T-helper 2 cell (primary cell): Measurements from ENCODE around the gene GATAD2B.
"Not testable (repeated sequence)": the region's sequence is repeated elsewhere in the genome, so short reads cannot be mapped to it uniquely, and the experiment has no call there.

ENCODE experiments used
- DNase-seq, 5 experiments: peaks; one replicate each; pipeline versions ENCODE4 v3.0.0 to v3.0.0-alpha.2; 2012 to 2022

GATAD2B gene

DNA sequence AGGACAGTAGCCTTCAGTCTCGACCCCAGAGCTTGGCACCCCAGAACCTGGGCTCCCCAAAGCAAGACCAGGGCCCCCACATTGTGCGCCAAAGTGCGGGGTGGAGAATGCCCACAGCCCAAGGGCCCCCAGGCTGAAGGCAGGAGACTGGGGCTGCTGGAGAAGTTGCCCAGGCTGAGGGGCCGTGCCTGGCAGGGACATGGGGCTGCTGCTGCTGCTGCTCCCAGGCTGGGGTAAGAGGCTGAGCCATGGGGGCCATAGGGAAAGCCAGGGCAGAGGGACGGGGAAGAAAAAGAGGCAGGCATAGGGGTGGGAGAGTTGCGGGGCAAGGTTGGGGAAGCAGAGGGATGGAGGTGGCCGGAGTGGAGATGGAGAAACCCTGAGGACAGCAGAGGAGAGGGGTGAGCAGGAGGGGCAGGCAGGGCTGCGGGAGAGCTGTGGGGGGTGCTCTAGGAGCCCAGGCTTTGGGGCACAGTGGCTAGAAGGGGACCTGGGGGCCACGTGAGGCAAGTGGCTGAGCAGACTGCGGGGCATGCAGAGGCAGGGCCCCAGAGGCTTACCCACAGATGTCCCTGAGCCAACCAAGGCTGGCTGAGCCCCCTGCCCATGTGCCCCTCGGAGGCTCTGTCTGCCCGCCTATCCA lies 128.7 kb downstream of the GATAD2B start:
- DNase-seq: no peak

DNA sequence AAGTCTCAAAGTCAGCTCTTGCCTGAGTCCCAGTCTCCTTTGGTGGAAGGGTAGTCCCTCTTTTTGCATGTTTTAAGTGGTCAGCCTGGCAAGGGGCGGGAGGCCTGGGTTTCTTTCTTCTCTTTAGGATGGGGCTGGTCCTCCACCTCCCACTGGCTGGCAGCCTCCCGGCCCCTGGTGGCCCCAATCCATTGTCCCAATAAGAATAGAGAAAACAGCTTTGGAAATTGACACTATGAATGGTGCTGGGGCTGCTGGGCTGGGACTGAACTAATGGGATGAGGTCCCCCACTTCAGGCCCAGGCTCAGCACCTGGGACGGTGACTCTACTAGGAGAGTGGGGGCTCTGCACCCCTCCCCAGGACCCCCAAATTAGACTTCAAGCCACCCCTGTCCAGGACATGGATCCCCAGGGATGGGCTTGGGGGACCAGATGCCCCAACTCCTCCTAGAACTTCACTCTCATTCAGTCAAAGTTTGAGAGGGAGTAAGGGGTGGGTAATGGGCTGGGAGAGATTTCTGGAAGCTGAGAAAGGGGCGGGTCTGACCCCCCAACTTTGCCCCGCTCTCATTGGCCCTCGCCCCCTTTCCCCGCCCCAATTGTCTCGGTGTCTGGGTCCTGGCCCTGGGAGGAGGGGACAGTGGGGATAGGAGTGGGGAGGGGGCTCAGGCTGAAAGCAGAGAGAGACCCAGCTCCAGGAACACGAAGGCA lies 129.4 kb downstream of the GATAD2B start:
- no peak for DNase-seq

DNA sequence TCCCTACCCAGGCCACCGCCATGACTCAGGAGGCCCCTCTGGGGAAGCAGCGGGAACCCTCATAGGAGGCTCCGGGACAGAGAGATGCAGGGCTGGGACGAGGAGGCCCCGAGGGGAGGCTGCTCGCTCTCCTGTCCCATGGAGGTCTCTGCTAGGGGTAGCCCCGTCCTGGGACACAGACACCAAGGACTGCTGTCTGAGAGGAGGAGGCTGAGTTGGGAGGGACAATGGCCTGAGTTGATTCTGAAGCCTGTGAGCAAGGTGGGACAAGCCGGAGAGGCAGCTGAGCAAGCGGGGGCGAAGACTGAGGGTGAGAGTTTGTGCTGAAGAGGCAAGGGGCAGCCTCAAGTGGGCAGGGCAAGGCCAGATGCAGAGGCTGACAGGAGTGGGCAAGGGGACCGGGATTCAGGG lies 130.1 kb downstream of the GATAD2B start:
- no peak for DNase-seq

DNA sequence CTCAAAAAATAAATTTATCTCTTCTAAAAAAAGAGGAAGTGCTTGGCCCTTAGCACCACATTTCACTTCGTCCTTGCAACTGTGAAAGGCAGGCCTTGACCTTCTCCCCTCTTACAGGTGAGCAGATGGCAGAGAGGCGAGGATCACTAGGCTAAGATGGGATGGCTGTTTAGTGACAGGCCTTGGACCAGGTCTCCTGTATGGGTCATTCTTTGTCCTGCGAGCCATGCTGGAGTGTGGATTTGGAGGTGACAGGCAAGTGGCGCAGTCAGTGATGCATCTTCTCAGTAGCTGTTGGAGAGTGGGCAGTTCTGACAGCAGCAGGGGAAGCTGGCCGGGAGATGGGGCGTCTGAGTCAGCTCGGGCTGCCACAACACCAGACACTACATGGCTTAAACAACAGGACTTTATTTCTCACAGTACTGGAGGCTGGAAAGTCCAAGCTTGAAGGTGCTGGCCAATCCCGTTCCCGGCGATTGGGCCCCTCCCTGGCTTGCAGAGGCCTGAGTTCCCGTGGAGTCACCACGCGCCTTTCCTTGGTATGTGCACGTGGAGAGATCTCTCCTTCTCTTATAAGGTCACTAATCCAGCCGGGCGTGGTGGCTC lies 131.0 kb downstream of the GATAD2B start:
- no peak for DNase-seq

DNA sequence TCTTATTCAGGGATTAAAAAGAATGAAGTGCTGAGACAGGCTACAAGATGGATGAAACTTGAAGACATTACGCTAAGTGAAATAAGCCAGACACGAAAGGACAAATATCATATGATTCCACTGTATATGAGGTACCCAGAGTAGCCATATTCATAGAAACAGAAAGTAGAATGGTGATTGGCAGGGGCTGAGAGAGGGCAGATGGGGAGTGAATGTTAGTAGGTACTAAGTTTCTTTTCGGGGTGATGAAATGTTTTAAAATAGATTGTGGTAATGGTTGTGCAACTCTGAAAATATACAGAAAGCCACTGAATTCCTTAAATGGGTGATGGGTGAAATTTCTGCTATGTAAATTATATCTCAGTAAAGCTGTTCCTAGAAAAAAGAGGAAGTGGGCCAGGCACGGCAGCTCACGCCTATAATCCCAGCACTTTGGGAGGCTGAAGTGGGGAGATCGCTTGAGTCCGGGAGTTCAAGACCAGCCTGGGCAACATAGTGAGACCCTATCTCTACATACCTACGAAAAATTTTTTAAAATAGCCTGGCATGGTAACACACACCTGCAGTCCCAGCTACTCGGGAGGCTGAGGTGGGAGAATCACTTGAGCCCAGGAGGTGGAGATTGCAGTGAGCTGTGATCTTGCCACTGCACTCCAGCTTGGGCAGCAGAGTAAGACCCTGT lies 131.7 kb downstream of the GATAD2B start:
- peak in 1 of 5 experiments; percentile 62 for DNase-seq

DNA sequence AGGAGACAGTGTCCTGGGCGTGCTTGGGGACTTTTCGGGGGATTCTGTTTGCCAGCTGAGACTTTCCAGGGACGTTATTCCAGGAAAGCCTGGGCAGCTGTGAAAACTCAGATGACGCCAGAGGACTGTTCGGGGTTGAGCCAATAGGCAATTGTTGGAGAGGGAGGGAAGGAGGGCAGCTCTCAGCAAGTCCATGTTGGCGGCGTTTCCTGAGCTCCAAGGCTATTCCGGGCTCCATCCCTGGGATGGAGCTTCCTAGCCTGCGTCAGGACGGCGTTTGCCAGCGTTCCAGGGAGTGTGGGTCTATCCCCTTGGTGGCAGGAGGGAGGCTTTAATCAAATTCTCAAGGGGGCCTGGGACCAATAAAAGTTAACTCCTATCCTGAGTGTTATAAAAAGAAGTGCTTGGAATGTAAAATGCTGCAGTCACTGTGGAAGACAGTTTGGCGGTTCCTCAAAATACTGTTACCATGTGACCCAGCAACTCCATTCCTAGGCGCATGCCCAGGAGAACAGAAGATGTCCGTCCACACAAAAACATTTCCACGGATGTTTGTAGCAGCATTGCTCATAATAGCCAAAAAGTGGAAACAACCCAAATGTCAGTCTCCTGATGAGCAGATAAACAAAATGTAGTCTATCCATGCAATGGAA lies 132.3 kb downstream of the GATAD2B start:
- no peak for DNase-seq

DNA sequence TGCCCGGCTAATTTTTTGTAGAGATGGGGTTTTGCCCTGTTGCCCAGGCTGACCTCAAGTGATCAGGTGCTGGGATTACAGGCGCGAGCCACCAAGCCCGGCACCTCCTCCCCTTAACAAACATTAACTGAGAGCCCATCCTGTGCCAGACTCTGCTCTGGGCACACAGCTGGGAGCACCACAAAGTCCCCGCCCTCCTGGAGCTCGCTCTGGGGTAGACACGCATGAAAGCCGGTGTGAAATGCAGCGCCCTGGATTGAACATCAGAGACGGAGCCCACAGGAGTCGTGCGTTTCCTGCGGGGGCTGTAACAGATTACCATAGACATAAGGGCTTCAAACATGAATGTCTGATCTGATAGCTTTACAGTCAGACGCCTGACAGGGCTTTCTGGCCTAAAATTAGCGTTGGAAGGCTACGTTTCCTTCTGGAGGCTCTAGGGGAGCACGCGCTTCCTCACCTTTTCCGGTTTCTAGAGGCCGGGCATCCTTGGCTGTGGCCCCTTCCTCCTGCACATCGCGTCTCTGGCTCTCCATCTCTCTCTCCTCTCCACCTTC lies 133.2 kb downstream of the GATAD2B start:
- no peak for DNase-seq

DNA sequence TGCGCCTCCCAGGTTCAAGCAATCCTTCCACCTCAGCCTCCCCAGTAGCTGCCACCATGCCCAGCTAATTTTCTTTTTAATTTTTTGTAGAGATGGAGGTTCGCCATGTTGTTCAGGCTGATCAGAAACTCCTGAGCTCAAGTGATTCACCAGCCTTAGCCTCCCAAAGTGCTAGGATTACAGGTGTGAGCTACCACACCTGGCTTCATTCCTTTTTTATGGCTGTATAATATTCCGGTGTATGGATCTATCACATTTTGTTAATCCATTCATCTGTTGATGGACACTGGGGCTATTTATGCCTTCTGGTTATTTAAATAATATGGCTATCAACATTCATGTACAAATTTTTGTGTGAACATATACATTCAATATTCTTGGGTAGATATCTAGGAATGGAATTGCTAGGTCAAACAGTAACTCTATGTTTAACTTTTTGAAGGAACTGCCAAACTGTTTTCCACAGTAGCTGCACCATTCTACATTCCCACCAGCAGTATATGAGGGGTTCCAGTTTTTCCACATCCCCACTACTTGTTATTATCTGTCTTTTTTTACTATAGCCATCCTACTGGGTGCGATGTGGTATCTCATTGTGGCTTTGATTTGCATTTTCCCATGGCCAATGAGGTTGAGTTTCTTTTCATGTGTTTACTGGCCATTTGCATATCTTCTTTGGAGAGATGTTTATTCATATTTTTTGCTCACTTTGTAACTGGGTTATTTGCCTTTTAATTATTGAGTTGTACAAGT lies 136.6 kb downstream of the GATAD2B start:
- DNase-seq: no peak

DNA sequence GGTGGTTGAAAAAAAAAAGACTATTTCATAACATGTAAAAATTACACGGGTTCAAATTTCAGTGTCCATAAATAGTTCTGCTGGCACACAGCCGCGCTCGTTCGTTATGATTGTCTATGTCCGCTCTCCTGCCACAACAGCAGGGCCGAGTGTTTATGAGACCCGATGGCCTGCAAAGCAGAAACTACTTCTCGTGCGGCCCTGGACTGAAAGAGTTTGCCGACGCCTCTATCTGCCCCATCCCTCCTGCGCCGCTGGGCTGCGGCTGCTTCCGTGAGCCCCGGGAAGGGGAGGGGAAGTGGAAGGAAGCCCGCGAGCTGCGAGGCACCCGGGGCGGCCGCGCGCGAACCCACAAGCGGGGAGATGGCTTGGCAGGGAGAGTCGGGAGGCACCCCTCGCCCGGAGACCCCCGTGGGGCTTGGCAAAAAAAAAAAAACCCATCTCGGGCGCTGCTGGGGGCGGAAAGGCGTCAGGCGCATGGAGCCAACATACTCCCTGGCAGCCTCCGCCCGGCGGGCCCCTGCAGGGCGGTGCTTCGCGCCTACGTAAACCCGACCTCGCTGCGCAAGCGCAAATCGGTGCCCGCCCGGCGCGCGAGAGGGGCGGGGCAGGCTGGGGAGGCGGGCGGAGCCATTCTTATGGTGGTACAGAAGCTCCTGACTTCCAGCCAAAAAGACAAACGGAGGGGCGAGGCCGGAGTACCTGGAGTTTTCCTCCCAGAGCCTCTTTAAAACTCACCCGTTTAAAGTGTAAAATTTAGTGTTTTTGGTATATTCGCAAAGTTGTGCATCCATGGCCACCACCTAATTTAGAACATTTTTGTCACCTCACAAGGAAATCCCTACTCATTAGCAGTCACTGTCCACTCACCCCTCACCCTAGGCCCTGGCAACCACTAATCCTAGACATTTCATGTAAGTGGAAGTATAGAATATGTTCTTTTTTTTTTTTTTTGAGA lies 139.3 kb downstream of the GATAD2B start:
- peak; percentile 85 to 93 (median 86) for DNase-seq

DNA sequence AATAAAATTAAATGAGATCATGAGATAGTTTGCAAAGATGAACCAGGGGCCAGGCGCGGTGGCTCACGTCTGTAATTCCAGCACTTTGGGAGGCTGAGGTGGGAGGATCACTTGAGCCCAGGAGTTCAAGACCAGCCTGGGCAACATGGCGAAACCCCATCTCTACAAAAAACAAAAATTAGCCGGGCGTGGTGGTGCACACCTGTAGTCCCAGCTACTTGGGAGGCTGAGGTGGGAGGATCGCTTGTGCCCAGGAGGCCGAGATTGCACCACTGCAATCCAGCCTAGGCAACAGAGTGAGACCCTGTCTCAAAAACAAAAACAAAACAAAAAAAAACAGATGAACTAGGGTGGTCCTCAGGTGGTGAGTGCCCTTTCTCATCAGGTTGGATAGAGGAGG lies 140.1 kb downstream of the GATAD2B start:
- not testable (repeated sequence) for DNase-seq

DNA sequence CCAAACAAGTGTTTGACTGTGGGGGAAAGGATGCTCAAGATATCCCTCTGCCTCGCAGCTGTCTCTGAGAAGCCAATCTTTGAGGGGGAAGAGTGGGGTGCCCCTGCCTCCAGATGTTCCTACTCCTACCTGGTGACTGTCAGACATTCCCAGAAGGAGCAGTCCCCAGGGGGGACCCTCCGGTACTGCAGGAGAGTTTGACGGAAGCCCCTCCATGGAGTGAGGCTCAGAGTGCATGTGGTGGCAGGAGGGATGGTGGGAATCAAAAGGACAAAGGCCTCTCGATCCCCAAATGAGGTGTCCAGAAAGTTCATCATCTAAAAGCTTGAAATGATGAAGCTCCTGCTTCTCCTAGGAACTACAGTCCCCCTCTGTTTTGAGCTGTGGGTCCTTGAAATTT lies 142.2 kb downstream of the GATAD2B start:
- no peak for DNase-seq

DNA sequence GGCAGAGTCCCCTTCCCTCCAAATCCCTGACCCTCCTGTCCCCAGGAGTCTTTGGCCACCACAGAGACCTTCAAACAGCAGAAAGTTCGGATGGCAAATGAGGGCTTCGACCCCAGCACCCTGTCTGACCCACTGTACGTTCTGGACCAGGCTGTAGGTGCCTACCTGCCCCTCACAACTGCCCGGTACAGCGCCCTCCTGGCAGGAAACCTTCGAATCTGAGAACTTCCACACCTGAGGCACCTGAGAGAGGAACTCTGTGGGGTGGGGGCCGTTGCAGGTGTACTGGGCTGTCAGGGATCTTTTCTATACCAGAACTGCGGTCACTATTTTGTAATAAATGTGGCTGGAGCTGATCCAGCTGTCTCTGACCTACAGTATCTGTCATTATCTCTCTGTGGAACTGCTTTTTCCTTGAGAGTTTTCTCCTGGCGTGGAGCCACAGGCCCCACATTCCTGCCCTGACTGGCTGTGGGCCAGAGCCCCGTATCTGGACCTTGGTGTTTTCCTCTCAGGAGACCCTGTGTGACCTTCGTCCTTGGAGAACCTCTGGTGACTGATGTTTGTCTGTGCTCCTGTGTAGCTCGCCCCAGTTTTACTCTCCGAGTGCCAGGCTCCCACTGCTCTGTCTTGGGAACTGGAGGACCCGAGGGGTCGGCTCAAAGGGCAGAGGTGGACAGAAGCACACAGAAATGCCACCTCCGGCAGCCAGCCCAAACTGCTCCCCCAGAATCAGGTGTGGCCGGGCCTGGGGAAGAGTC lies 142.8 kb downstream of the GATAD2B start:
- no peak for DNase-seq

DNA sequence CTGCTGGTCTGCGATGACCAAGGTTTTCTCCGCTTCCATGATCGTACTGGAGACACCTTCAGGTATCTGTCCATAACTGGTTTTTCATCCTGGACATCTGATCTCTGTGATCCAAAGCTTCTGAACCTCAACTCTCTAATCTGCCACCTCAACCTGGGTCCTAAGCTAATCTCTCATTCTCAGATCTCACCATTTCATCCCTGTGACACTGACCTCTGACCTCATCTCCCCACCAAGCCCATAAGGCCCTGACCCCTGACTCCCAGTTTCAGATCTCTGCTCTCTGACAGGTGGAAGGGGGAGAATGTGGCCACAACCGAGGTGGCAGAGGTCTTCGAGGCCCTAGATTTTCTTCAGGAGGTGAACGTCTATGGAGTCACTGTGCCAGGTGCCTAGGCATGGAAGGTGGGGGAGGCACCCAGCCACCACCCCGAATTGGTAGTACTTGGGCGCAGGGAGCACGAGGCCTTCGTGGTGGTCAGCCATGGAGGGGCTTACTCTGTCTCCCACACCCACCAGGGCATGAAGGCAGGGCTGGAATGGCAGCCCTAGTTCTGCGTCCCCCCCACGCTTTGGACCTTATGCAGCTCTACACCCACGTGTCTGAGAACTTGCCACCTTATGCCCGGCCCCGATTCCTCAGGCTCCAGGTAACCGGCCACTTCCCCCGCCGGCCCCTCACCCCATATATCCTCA lies 143.8 kb downstream of the GATAD2B start:
- no peak for DNase-seq

DNA sequence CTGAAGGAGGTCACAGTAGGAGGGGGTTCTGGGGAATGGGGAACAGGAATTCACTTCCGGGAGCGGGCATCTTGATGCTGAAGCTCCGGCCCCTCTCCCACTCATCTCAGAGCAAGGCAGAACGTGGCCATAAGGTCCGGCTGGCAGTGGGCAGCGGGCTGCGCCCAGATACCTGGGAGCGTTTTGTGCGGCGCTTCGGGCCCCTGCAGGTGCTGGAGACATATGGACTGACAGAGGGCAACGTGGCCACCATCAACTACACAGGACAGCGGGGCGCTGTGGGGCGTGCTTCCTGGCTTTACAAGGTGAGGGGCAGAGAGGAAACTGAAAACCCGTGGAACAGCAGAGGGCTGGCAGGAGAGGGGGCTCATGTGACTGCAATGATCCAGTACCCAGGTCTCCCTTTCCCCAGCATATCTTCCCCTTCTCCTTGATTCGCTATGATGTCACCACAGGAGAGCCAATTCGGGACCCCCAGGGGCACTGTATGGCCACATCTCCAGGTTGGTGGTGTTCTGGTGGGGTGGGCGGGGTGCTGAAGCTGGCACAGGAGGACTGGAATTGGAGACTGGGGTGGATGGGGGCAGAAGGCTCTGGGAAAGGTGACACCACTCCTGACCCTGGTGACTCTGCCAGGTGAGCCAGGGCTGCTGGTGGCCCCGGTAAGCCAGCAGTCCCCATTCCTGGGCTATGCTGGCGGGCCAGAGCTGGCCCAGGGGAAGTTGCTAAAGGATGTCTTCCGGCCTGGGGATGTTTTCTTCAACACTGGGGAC lies 144.5 kb downstream of the GATAD2B start:
- no peak for DNase-seq

DNA sequence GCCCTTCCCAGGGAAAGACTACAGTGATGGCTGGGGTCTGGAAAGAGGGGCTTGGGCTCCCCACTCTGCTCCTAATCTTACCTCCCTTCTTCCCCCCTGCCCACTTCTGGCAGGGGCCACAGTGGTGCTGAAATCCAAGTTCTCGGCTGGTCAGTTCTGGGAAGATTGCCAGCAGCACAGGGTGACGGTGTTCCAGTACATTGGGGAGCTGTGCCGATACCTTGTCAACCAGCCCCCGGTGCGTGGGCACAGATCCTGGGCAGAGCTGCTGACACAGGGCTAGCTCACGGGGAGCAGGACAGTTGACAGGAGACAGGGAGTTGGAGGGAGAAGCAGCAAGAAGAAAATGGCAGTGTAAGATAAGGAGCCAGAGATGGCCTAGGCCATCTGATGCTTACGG lies 145.1 kb downstream of the GATAD2B start:
- no peak for DNase-seq

DNA sequence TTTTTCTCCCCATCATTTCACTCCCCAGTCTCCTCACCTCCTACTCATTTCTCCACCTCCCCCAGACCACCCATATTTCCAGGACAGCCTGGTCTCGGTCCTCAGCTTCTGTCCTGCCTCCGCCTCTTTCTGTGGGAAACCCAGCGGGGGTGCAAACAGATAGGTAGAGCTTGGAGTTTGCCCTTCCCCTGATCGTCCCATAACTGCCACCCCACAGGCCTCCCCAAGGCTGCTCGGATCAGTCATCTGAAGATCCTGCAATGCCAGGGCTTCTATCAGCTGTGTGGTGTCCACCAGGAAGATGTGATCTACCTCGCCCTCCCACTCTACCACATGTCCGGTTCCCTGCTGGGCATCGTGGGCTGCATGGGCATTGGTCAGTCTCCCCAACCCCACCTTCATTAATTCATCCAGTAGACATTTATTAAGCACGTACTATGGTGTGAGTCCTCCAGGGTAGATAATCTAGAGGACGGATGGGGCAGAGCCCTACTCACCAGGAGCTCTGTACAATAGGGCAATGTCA lies 145.9 kb downstream of the GATAD2B start:
- DNase-seq: no peak

DNA sequence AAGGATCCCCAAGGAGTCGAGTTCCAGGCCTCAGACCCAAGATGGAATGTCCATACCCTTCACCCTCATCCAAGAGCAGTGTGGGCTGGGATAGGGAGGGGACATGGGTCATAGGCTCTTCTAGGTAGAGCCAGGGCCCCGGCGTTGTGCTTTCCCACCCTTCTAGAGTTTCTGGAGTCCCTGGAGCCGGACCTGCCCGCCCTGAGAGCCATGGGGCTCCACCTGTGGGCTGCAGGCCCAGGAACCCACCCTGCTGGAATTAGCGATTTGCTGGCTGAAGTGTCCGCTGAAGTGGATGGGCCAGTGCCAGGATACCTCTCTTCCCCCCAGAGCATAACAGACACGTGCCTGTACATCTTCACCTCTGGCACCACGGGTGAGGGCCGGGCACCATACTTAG lies 146.4 kb downstream of the GATAD2B start:
- DNase-seq: no peak
